Measurements from ENCODE around the gene GAB2. TPM values are rescaled to one million over a fixed set of nuclear protein-coding genes. Genes with fewer than 3 reads are reported as not detected.

Gene GAB2
- total and polyA plus RNA-seq, 4 donors, result 16.2 to 31.5 (median 27.5) TPM

DNA sequence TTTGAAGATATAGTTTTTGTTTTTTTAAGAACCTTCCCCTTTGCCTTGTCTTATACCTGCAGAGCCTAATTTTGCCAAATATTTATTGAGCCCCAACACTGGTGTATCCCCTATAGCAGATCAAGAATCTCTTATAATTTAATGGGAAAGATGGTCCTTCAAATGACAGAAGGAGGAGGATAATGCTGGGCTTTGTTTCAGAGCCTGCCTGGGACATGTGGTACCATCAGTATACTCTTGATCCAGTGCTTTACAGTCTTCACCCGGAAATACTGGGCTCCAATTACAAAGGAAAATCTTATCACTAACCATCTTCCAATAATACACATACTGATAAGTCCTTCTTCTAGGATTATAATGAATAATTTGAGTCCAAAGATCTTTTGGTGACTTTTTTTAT lies 84.7 kb downstream of the GAB2 start:
- H3K27ac ChIP-seq (ENCODE audit: low read depth, low read length), result no peak overlapping the region
- no peaks in the 10 kb centered on the region for H3K27me3 ChIP-seq (ENCODE audit: control insufficient read depth, insufficient read depth, low read length)
- no CpG with 5 or more reads among the region's 1 CpG for WGBS (ENCODE audit: insufficient coverage)
- no peak for DNase-seq (ENCODE audit: low read depth in 4 of 6, low spot score in 6 of 6)
- no peaks in the 10 kb centered on the region for H3K36me3 ChIP-seq (ENCODE audit: control insufficient read depth, insufficient read depth, low read length)
- H3K4me1 ChIP-seq (ENCODE audit: control insufficient read depth, insufficient read depth, low read length), result peaks cover 5% of the 10 kb centered on the region
- no peak overlapping the region for H3K4me3 ChIP-seq (ENCODE audit: low read depth, low read length)
- H3K9me3 ChIP-seq (ENCODE audit: control insufficient read depth, insufficient read depth, low read length), result no peaks in the 10 kb centered on the region

DNA sequence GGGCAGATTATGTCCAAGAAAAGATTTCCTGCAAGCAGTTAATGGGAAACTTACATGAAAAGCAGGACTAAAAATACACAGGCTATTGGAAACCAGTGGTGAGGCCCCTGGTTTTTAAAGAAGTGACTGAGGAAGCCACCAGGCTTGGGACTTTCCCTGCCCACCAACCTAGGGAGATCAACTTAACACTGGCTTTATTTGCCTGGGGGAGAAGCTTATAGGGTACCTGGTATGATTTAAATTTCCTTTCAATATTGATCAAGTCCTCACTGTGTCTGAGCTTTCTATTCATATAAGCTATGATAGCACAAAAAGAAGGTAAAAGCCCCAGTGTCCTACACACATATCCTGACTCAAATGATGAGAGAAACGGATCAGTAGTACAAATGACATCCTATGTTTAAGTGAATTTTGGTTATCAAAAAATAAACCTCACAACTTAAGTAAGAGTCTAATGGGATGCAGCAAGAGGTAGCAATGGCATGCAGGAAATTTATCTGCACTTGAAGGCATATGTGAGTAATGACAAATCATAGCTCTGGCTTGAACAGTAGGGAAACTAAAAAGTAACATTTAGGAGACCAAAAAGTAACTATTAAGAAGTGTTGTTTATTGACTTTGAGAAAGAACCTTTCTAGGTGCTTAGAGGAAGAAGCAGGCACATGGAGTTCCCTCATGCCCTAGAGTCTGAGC lies 85.3 kb downstream of the GAB2 start:
- Histone ChIP-seq H3K36me3 (ENCODE audit: control insufficient read depth, insufficient read depth, low read length) (no peaks in the 10 kb centered on the region), H3K4me3 (ENCODE audit: low read depth, low read length) (no peak overlapping the region), H3K4me1 (ENCODE audit: control insufficient read depth, insufficient read depth, low read length) (peaks cover 5% of the 10 kb centered on the region), H3K27me3 (ENCODE audit: control insufficient read depth, insufficient read depth, low read length) (no peaks in the 10 kb centered on the region), H3K27ac (ENCODE audit: low read depth, low read length) (peak overlapping the region; percentile 53), H3K9me3 (ENCODE audit: control insufficient read depth, insufficient read depth, low read length) (no peaks in the 10 kb centered on the region)
- WGBS (ENCODE audit: insufficient coverage), result no CpG with 5 or more reads among the region's 1 CpG
- no peak for DNase-seq (ENCODE audit: low read depth in 4 of 6, low spot score in 6 of 6)

DNA sequence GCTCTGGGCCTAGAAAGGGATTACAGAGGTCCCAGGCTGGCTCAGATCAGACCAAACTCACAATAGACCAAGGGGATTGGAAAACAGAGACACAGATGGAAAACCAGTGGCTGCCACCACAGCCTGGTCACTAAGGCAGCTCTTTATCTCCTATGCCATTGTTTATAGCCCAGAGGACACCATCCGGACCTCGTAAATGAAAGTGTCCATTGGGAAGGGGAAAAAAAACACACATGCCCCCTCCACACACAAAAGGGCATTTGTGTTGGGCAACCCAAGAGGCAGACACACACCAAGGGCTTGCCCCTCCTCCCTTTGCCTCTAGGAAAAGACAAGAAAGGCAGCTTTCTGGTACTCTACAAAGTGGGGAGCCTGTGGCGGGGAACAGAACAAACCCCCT lies 85.9 kb downstream of the GAB2 start:
- peak in 2 of 6 donors; percentile 47 to 58 for DNase-seq (ENCODE audit: low read depth in 4 of 6, low spot score in 6 of 6)
- H3K4me1 ChIP-seq (ENCODE audit: control insufficient read depth, insufficient read depth, low read length), result peaks cover 5% of the 10 kb centered on the region
- no CpG with 5 or more reads among the region's 3 CpGs for WGBS (ENCODE audit: insufficient coverage)
- H3K4me3 ChIP-seq (ENCODE audit: low read depth, low read length), result no peak overlapping the region
- H3K27me3 ChIP-seq (ENCODE audit: control insufficient read depth, insufficient read depth, low read length), result no peaks in the 10 kb centered on the region
- H3K9me3 ChIP-seq (ENCODE audit: control insufficient read depth, insufficient read depth, low read length), result no peaks in the 10 kb centered on the region
- H3K27ac ChIP-seq (ENCODE audit: low read depth, low read length), result peak overlapping the region; percentile 53
- H3K36me3 ChIP-seq (ENCODE audit: control insufficient read depth, insufficient read depth, low read length), result no peaks in the 10 kb centered on the region

GRCh38 chr11:78330361-78330760 lies 87.3 kb downstream of the GAB2 start:
- Histone ChIP-seq H3K9me3 (ENCODE audit: control insufficient read depth, insufficient read depth, low read length) (no peaks in the 10 kb centered on the region), H3K36me3 (ENCODE audit: control insufficient read depth, insufficient read depth, low read length) (no peaks in the 10 kb centered on the region), H3K4me3 (ENCODE audit: low read depth, low read length) (no peak overlapping the region), H3K4me1 (ENCODE audit: control insufficient read depth, insufficient read depth, low read length) (peaks cover 5% of the 10 kb centered on the region), H3K27me3 (ENCODE audit: control insufficient read depth, insufficient read depth, low read length) (no peaks in the 10 kb centered on the region), H3K27ac (ENCODE audit: low read depth, low read length) (no peak overlapping the region)
- no peak for DNase-seq (ENCODE audit: low read depth in 4 of 6, low spot score in 6 of 6)
- 83% methylated on average over 2 of the region's 3 CpGs for WGBS (ENCODE audit: insufficient coverage)

GRCh38 chr11:78327945-78328344 lies 89.7 kb downstream of the GAB2 start:
- no peaks in the 10 kb centered on the region for H3K36me3 ChIP-seq (ENCODE audit: control insufficient read depth, insufficient read depth, low read length)
- 96% methylated on average over 3 of the region's 6 CpGs for WGBS (ENCODE audit: insufficient coverage)
- H3K4me3 ChIP-seq (ENCODE audit: low read depth, low read length), result no peak overlapping the region
- peaks cover 5% of the 10 kb centered on the region for H3K4me1 ChIP-seq (ENCODE audit: control insufficient read depth, insufficient read depth, low read length)
- no peak for DNase-seq (ENCODE audit: low read depth in 4 of 6, low spot score in 6 of 6)
- no peaks in the 10 kb centered on the region for H3K9me3 ChIP-seq (ENCODE audit: control insufficient read depth, insufficient read depth, low read length)
- no peaks in the 10 kb centered on the region for H3K27me3 ChIP-seq (ENCODE audit: control insufficient read depth, insufficient read depth, low read length)
- H3K27ac ChIP-seq (ENCODE audit: low read depth, low read length), result no peak overlapping the region

DNA sequence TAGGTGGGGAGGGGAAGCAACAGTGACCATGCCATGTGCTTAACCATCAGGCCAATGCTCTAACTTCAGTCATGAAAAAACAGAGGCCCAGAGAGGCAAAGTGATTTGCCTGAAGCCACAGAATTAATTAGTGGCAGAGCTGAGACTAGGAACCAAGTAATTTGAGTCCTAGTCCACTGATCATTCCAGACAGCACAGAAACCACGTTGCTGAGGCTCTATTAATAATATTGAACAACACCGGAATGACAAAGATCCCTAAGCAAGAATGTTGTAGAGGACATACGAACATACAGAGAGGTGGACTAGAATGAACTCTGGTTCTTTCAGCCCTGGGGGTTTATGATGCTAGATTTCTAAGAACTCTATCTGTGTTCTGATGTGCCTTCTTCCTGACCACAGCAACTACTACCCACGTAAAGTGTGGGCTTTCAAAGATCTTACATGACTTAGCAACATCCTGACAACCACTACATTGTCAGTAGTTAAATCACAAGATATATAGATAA lies 92.3 kb downstream of the GAB2 start:
- H3K9me3 ChIP-seq (ENCODE audit: control insufficient read depth, insufficient read depth, low read length), result no peaks in the 10 kb centered on the region
- H3K36me3 ChIP-seq (ENCODE audit: control insufficient read depth, insufficient read depth, low read length), result no peaks in the 10 kb centered on the region
- no peak overlapping the region for H3K27ac ChIP-seq (ENCODE audit: low read depth, low read length)
- H3K27me3 ChIP-seq (ENCODE audit: control insufficient read depth, insufficient read depth, low read length), result no peaks in the 10 kb centered on the region
- no peaks in the 10 kb centered on the region for H3K4me1 ChIP-seq (ENCODE audit: control insufficient read depth, insufficient read depth, low read length)
- no CpG with 5 or more reads among the region's 4 CpGs for WGBS (ENCODE audit: insufficient coverage)
- DNase-seq (ENCODE audit: low read depth in 4 of 6, low spot score in 6 of 6), result no peak
- no peak overlapping the region for H3K4me3 ChIP-seq (ENCODE audit: low read depth, low read length)

- Histone ChIP-seq H3K27me3 (ENCODE audit: control insufficient read depth, insufficient read depth, low read length) (no peaks in the 10 kb centered on the region), H3K4me3 (ENCODE audit: low read depth, low read length) (no peak overlapping the region), H3K27ac (ENCODE audit: low read depth, low read length) (no peak overlapping the region), H3K9me3 (ENCODE audit: control insufficient read depth, insufficient read depth, low read length) (no peaks in the 10 kb centered on the region), H3K4me1 (ENCODE audit: control insufficient read depth, insufficient read depth, low read length) (peaks cover 13% of the 10 kb centered on the region), H3K36me3 (ENCODE audit: control insufficient read depth, insufficient read depth, low read length) (no peaks in the 10 kb centered on the region)
- WGBS (ENCODE audit: insufficient coverage), result 78% methylated on average over 1 of the region's 6 CpGs
- no peak for DNase-seq (ENCODE audit: low read depth in 4 of 6, low spot score in 6 of 6)
These were observed 94.3 kb downstream of the GAB2 start for GRCh38 chr11:78323363-78323762.

DNA sequence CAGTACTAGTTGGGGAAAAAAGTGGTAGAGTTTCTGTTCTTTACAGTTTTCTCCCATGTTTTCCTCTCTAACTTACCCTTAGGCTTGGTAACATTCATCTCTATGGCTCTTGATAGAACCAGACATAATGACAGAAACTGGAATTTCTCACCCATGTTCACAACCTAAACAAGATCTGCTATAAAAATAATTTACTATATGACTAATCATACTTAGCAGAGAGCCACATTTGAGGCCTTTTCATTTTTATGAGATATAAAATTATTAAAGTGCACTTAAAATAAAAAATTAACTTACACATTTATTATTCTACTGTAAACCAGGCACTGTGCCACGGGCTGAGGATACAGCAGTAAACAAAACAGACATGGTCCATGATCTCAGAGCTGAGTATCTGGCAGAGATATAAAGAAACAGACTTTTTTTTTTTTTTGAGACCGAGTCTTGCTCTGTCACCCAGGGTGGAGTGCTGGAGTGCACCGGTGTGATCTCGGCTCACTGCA lies 98.1 kb downstream of the GAB2 start:
- Histone ChIP-seq H3K9me3 (ENCODE audit: control insufficient read depth, insufficient read depth, low read length) (peaks cover 2% of the 10 kb centered on the region), H3K4me3 (ENCODE audit: low read depth, low read length) (no peak overlapping the region), H3K36me3 (ENCODE audit: control insufficient read depth, insufficient read depth, low read length) (no peaks in the 10 kb centered on the region), H3K27ac (ENCODE audit: low read depth, low read length) (peak overlapping the region; percentile 55), H3K27me3 (ENCODE audit: control insufficient read depth, insufficient read depth, low read length) (no peaks in the 10 kb centered on the region), H3K4me1 (ENCODE audit: control insufficient read depth, insufficient read depth, low read length) (peaks cover 20% of the 10 kb centered on the region)
- 20% methylated on average over 1 of the region's 4 CpGs for WGBS (ENCODE audit: insufficient coverage)
- peak in 1 of 6 donors; percentile 27 for DNase-seq (ENCODE audit: low read depth in 4 of 6, low spot score in 6 of 6)

GRCh38 chr11:78318321-78319114 lies 99.1 kb downstream of the GAB2 start:
- Histone ChIP-seq H3K36me3 (ENCODE audit: control insufficient read depth, insufficient read depth, low read length) (no peaks in the 10 kb centered on the region), H3K4me3 (ENCODE audit: low read depth, low read length) (no peak overlapping the region), H3K27ac (ENCODE audit: low read depth, low read length) (peak overlapping the region; percentile 55), H3K27me3 (ENCODE audit: control insufficient read depth, insufficient read depth, low read length) (no peaks in the 10 kb centered on the region), H3K9me3 (ENCODE audit: control insufficient read depth, insufficient read depth, low read length) (peaks cover 2% of the 10 kb centered on the region), H3K4me1 (ENCODE audit: control insufficient read depth, insufficient read depth, low read length) (peaks cover 21% of the 10 kb centered on the region)
- DNase-seq (ENCODE audit: low read depth in 4 of 6, low spot score in 6 of 6), result peak in 3 of 6 donors; percentile 64 to 72 (median 72)
- WGBS (ENCODE audit: insufficient coverage), result 13% methylated on average over 6 of the region's 9 CpGs

Measured in spinal cord (tissue), 10 donors.